NCI-H748 treated with DMSO at 0.1 percent for 48 hours (cell line): ENCODE measurements around the gene PON3.
A peak's percentile ranks its signal among the peaks of the same experiment; 100 is the strongest.
"Not testable (repeated sequence)": the region's sequence is repeated elsewhere in the genome, so short reads cannot be mapped to it uniquely, and the experiment has no call there.

ENCODE experiments used
- DNase-seq: peaks from one replicate; lab custom pipeline; 2025; lab: John Stamatoyannopoulos, UW

Gene PON3

DNA sequence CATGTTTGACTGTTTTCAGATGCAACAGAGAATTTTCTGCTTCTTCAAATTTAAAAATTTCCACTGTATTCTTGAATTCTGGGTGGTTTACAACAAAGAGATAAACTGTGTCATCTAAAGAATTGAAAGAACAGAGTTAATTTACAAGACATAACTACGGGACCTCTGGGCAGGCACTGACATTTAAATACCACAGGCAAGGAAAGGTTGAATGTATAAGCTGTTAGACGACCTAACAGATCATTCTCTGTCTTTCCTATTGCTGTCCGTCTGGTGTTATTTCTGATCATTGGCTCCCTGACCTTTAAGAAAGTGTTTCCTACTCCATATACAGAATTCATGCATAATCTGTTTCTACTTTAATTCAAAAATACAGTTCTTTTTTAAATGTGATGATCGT lies 15.5 kb upstream of the PON3 start:
- no peak for DNase-seq

DNA sequence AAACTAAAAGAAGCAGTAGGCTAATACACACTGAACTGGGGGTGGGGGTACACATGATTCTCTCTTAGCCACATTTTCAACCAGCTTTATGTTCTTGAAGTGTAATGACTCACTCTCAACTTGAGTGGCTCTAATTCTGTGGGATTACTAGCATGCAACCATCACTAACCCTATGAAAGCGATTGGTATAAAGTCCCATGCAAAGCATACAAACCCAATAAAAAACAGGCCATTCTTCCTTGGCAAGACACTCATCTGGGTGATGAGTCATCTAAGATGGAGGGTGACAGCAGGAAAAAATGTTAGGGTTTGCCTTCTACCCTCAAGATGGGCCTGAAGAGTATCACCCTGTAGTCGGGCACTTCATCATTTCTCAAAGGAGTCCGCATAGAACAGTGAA lies 14.9 kb upstream of the PON3 start:
- no peak for DNase-seq

DNA sequence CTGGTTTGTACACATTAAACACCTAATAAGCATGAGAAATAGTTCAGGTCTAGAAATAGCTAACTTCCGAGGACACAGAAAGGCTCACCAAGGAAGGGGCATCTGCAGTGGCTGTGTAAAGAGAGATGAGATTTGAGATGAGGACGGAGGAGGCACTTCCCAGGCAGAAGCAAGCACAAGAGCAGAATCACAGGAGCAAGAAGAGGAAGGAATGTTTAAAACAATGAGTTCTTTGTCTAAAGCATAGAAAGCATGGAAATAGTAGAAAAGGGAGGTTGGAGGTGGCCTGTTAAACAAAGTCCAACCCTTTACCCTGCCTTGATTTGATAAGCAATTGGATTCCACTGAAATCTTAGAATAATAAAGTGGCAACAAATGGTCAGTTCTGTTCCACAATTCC lies 11.6 kb upstream of the PON3 start:
- no peak for DNase-seq

DNA sequence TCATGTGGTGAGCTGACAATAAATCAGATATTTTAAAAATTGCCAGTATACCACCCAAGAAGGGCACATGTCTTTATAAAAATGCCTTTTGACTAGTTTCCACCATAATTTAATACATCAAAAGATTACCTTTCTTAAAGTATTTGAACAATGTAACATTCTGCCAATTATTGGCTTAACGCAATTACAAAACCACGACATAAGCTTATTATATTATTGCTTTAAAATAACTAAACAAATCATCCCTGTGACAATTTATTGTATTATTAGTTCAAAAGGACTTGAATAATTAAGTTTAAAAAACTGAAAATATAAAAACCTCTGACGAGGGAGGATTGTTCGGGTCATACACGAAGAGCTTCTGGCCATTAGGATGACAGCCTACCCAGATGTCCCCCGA lies 9.6 kb upstream of the PON3 start:
- DNase-seq: no peak

DNA sequence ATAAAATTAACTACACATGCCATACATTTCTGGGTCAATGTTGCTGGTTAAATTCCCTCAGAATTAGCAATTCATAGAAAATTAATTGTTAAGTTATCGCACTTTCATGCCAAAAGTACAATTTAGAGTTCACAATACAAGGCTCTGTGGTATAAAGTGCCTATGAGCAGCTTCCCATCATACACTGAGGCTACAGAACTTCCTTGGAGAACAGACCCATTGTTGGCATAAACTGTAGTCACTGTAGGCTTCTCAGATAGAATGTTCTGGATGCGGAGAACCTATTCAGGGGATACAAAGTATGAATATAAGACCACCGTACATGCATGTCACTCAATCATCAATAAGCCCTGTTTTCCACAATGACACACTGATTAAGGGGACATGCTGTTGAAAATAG lies 9.0 kb upstream of the PON3 start:
- no peak for DNase-seq

DNA sequence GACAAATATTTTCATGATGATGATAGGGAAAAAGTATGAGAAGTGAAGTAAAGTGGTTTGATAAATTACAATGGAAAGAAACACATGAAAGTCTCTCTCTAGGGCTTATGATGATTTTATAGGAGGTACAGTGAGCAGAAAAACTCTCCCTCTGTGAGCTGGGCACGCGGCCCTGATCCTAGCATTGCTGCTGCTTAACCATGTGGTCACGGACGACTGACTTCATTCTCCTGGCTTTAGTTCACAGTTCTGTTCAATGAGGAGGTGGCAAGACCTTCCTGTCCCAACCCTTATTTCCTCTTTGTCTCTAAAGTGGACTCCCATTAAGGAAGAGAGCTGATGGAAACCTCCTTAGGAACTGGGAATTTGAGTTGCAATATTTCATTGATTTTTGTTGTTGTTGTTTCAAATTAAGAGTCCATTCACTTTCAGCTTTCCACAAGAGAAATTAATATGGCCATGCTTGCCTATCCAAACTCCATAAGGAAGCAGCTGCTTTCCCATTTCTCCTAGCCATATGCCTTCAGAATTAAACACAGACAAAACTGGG lies 8.2 kb upstream of the PON3 start:
- DNase-seq: no peak

DNA sequence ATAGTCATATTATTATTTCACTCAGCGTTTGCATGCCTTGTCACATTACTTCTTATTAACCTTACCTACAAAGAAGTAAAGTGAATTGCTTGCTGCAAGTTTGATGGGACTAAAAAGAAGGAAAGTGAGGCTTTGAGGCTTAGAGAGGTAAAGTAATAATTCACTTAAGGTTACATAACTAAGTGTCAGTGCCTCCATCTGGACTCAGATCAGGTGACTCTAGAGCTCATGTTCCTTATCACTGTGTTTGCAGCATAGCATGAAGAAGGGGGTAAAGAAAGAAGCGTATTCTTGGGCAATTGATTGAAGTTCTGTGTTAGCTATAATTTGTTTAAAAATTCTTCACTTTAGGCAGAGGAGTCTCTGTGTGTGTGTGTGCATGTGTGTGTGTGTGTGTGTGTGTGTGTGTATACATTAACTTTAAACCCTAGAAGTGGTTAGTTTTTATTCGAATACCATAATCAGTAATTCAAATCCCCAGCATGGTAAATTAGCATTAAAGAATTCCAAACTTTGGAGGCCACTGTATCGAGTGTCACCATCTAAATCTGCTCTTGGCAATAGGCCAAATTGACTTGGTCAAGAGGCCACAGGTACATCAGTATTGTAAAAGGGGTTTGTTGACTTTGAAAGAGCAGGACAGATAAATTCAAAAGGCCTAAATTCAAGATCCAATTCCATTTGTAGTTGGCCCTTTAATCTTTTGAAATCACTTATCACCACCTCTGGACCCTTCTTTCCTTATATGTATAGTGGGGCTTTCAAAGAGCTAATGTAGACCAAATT lies 2.2 kb upstream of the PON3 start:
- no peak for DNase-seq

DNA sequence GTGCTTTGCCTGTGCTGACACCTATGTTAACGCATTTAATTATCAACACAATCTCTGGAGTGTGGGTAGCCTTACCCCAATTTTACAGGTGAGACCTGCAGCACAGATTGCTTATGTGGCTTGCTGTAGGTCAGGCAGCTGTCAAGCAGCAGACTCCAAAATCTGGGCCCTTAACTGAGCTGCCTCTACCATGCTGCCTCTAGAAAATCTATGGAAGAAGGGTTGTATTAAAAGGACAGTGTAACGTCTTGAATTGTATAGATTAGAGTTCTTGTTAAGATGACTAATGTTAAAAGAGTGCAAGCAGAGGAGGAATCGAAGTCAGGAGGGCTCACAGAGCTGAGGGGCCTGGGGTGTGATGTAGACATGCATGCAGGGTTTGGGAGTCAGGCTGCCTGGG lies 1.2 kb upstream of the PON3 start:
- no peak for DNase-seq

DNA sequence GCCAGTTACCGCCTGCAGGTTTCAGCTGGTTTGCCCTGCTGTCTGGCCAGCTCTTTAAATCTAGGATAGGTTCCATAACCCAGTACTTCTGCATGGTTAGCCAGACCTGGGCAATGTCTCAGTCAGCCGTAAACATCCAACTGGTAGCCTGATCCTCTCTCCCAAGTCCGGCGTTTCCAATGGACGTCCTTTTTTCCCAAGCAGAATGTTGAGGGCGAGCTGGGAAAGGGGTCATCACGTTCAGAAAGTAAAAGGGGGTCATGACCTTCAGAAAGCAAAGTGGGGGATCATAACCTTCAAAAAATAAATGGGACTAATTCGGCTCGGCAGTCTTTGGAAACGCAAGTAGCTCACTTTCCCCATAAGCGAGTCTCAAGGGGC lies 430 bp downstream of the PON3 start:
- no peak for DNase-seq

DNA sequence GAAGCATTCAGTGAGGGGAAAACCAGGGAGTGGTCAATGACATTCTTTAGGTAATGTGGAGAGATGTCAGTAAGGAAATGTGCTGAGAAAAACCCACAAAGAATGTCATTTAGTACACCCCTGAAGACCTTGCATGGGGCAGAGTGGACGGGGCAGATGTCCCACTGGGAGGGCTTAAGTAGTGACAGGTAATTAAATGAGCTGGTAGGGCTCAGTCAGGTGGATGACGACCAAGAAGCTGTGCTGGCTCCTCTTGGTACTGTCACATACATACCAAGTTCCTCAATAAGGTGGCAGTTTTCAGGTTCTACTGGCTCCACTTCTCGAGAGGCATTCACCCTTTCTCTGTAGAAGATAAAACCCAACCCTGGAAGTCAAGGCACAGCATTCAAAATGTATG lies 1.8 kb downstream of the PON3 start:
- DNase-seq: no peak

DNA sequence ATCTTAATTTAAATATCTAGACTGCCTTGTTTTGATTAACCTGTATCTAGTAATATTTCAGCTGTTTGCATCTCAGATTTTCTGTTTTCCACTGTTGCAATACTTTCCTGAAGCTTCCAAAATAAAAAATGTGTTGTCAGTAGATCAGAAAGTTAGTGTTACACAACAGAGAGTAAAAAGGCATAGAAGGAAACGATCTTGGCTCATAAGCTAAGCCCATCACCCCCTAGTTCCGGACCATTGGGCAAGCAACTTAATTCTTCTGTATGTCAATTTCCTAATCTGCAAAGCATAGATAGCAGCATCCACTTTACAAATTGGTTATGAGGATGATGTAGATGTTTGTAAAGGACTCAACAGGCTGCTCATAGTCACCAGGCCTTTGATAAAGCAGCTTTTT lies 4.4 kb downstream of the PON3 start:
- DNase-seq: no peak

DNA sequence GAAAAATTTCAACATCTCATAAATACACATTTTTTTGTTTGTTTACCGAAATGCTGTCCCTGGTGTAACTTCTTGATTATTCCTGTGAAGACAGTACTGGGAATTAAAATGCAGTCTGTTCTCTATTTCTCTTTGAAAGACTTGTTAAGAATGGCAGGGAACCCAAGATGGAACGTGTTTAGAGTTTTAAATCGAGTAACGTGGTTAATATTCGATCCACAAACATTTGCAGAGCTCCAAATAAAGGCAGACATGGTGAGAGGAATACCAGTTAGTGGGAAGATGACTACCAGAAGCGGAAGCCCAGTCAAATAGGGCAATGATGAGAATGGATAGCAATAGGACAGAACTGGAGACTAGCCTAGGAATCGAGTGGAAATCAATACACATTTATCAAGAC lies 6.7 kb downstream of the PON3 start:
- no peak for DNase-seq

DNA sequence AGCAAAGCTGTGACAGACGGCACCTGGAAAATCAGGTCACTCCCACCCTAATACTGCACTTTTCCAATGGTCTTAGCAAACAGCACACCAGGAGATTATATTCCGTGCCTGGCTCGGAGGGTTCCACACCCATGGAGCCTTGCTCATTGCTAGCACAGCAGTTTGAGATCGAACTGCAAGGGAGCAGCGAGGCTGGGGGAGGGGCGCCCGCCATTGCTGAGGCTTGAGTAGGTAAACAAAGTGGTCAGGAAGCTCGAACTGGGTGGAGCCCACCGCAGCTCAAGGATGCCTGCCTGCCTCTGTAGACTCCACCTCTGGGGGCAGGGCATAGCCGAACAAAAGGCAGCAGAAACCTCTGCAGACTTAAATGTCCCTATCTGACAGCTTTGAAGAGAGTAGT lies 16.7 kb downstream of the PON3 start:
- not testable (repeated sequence) for DNase-seq

DNA sequence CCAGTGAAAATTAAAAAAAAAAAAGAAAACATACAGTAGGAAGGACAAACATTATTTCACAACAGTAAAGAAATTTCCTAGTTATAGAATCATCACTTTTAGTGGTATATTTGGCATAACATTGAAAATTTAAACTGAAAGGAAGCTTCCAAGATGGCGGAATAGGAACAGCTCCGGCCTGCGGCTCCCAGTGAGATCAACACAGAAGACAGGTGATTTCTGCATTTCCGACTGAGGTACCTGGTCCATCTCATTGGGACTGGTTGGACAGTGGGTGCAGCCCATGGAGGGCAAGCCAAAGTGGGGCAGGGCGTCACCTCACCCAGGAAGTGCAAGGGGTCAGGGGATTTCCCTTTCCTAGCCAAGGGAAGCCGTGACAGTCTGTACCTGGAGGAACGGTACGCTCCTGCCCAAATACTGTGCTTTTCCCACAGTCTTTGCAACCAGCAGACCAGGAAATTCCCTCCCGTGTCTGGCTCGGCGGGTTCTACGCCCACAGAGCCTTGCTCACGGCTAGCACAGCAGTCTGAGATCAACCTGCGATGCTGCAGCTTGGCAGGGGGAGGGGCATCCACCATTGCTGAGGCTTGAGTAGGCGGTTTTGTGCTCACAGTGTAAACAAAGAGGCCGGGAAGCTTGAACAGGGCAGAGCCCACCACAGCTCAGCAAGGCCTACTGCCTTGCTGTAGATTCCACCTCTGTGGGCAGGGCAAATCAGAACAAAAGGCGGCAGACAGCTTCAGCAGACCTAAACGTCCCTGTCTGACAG lies 19.4 kb downstream of the PON3 start:
- DNase-seq: no peak

DNA sequence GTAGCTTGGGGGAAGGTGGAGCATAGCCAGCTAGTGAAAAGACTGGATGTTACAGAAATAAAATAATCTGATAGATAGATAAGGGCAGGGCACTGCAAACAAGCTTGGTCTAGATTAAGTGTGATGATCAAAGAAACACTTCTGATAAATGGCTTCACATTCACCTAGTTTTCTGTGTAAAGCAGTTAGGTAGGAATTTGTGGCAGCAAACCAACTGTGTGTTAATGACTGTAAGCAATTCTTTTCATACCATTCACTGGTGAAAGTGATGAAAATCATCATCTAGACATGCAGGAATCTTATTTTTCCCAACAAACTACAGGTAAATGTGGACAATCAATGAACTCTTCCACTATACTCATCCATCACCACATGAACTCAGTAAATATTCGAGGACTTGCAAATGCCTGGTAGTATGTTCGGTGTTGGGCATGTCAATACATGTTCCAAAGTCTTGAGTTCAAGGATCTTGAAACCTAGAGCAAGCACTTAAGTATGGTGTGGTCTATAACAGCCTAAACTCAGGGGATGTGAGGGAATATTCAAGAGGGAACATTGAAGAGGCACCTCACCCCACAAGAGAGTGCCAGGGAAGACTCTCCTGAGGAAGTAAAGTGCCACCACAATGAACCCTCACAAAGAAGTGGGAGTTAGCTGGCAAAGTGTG lies 20.5 kb downstream of the PON3 start:
- no peak for DNase-seq

DNA sequence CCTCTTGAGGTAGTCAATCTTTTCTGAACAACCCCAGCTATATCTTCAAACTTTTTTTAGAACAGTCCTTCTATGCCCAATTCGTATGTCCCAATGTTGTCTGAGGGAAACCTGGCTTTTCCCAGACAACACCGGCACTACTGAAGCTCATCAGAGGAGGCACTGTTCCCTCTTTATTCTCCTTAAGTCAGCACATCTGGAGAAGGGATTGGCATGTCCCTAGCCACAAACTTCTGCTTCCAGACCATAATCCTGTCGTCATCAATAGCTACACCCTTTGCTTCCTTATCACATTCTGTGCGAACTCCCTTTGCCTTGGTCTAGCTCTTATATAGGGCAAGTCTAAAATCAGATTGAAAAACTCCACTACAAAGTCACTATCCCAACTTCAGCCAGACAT lies 22.9 kb downstream of the PON3 start:
- DNase-seq: no peak

DNA sequence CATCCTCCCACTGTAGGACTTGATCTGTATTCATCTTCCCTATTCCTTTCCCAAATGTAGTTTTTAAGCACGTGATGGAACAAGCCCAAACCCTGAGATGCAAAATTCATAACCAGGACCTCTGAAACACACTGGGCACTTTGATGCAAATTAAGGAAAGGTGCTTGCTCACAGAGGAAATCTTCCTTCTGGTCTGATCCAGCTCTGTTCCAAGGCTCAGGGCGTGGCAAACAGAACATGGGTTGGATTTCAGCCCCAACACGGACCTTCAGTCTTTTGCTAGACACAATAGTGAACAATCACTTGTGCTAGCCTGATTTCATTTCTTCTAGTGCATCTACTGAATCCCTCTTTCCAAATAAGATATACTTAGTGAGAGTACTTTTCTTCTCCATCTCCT lies 27.9 kb downstream of the PON3 start:
- no peak for DNase-seq

DNA sequence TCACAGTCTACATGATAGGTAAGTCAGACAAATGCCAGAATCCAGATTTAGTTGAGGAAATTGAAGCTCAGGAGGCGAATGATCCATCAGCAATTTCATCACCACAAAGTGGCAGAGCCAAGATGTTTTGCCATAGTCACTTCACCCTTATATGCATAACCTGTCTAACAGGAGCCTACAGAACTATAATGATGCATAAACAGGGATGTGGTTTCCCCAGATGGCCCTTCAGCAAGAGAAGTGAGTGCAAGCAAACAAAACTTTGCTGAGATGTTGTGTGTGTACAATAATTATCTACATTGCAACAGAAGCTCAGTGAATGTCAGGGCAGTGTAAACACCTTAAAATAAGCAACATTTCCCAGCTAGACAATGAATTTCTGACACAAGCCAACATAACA lies 28.6 kb downstream of the PON3 start:
- peak; percentile 19 for DNase-seq

DNA sequence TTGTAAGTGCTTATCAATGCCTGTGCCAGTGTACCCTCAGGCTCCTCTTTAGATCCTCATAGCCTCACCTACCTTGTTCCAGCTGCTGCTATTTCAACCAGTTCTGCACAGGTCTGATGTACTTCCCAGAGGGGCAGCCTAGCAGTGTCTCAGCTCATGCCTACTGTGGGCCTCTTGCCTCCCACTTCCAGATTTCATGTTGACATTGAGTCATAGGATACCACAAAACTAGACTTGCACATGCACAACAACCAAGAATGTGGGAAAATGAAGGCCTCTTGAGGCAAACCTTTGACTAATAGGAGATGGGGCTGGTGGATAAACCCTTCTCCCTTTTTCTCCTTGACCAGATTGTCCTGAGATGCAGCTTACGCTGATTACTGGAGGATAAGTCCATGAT lies 31.0 kb downstream of the PON3 start:
- no peak for DNase-seq

DNA sequence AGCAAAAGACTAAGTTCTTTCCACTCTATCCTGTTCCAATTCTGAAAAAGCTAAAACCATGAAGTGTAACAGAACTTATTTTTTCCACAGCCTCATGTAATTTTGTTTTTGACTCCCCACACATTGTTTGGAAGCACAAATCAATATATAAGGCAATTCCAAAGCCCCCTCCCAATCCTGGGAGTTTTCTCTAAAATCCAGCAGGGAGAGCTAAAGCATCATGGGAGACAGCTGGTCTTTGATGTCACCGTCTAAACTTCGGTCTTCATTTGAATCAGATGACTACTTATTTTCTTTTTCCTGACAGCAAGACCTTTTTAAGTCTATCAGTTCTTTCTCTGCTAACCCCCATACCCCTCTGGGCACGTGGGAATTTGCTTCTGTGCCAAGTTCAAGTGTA lies 38.6 kb downstream of the PON3 start:
- no peak for DNase-seq

DNA sequence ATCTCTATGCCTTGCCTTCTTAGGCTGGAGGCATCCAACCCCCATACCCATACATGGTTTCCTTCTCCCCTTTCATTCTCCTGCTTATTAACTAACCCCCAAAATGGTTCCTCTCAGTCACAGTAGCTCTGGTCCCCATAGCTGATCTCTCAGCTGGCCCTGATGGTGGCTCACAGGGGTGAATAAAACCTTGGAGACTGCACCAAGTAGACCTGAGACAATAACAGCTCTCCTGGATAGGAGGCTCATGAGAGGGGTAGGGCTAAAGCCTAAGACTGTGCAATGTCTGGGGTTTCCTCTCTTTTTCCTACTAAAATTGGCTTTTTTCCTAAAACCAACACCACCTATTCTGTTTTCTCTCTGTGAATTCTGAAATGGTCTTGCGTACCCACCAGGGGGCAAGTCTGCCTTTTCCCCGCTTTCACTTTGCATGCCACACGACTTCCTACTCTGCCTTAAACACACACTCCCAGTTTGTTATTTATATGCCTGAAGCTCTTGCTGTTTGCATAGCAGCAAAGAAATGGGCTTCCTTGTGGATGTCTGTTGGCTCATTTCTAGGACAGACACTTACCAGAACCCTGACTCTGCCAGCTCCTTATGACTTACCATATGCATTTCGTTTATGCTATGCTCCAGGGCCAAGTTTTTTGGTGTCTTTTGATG lies 53.4 kb downstream of the PON3 start:
- no peak for DNase-seq

DNA sequence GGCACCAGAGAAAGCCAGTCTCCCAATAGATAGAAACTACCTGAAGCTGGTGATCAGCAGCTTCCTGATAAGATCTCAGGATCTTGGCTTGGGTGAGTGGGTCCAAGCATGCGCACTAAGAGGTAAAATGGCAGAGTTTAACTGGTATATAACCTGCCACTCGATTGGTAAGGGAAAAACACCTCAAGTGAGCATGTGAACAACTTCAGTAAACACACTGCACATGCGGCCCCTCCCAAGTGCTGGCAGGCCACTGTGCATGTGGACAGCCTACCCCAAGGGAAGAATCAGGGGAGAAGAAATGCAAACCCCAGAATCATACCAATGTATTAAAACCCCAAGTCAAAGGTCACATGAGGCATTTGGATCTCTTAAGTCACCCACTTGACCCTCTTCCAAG lies 54.1 kb downstream of the PON3 start:
- no peak for DNase-seq
